Measurements from ENCODE around the gene MRPL14.

DNA sequence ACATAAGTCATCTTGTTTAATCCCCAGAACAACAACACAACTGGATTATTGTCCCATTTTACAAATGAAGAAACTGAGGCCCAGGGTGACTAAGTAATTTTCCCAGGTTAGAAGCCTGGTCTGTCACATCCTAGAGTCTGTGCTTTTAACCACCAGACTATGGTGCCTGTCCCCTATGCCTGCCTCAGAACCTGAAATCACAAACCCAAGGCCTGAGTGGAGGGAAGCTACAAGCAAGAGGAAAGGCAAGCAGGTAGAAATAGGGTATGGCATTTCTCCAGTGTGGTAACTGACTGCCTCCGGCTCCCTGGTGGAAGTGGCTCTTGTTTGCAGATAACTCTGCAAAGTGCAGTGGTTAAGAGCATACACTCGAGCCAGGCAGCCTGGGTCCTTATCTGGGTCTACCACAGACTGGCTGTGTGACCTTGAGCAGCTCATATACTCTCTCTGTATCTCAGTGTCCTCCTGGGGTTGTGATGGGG, 2.6 kb upstream of the MRPL14 start:
- TF ChIP-seq, protein P1, sequence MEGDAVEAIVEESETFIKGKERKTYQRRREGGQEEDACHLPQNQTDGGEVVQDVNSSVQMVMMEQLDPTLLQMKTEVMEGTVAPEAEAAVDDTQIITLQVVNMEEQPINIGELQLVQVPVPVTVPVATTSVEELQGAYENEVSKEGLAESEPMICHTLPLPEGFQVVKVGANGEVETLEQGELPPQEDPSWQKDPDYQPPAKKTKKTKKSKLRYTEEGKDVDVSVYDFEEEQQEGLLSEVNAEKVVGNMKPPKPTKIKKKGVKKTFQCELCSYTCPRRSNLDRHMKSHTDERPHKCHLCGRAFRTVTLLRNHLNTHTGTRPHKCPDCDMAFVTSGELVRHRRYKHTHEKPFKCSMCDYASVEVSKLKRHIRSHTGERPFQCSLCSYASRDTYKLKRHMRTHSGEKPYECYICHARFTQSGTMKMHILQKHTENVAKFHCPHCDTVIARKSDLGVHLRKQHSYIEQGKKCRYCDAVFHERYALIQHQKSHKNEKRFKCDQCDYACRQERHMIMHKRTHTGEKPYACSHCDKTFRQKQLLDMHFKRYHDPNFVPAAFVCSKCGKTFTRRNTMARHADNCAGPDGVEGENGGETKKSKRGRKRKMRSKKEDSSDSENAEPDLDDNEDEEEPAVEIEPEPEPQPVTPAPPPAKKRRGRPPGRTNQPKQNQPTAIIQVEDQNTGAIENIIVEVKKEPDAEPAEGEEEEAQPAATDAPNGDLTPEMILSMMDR (IDR thresholded peaks at IDR 0.05 in 2 of 3, conservative IDR thresholded peaks at IDR 0.05 in 1 of 3; ENCODE audit: borderline replicate concordance in 1 of 3, insufficient read depth in 1 of 3, low read depth in 2 of 3, low read length in 2 of 3): no peak
- TF ChIP-seq EZH2phosphoT487 (IDR thresholded peaks at IDR 0.05; ENCODE audit: borderline replicate concordance) (no peak), POLR2A (IDR thresholded peaks at IDR 0.05; ENCODE audit: borderline replicate concordance, extremely low read depth, insufficient read depth, insufficient read length) (no peak), CEBPB (IDR thresholded peaks at IDR 0.05; ENCODE audit: low read depth) (no peak), EZH2 (IDR thresholded peaks at IDR 0.05) (no peak), SRF (IDR thresholded peaks at IDR 0.05; ENCODE audit: low read depth) (no peak), TCF7L2 (IDR thresholded peaks at IDR 0.05; ENCODE audit: borderline replicate concordance, extremely low read depth, insufficient read depth, insufficient read length) (no peak)
- TF ChIP-seq, protein P2, sequence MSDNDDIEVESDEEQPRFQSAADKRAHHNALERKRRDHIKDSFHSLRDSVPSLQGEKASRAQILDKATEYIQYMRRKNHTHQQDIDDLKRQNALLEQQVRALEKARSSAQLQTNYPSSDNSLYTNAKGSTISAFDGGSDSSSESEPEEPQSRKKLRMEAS (IDR thresholded peaks at IDR 0.05): no peak

Measured in HCT116 (cell line).